ENCODE results near the gene KLRG1.

- no peak for TF ChIP-seq CTCF (IDR thresholded peaks at IDR 0.05; ENCODE audit: borderline replicate concordance, extremely low read depth, low read length, poor library complexity, severe bottlenecking)
- no peak for TF ChIP-seq EZH2 (IDR thresholded peaks at IDR 0.05; ENCODE audit: borderline replicate concordance, low read depth, low read length, severe bottlenecking)
Observed at GRCh38 chr12:8991371-8992345, 2.3 kb downstream of the KLRG1 start.

All from DND-41 (cell line).